CD4-positive, alpha-beta T cell treated with Interleukin-6 for 4 hours (primary cell): ENCODE measurements around the gene IFT122.

ENCODE experiments used
- DNase-seq: peaks from one replicate; pipeline ENCODE4 v3.0.0-alpha.2; 2020; ENCODE audit warnings: mixed read lengths

Gene IFT122

GRCh38 chr3:129415378-129415777, 24.6 kb upstream of the IFT122 start:
- DNase-seq, result no peak

GRCh38 chr3:129415830-129416229, 24.2 kb upstream of the IFT122 start:
- no peak for DNase-seq

- no peak for DNase-seq
Measured at GRCh38 chr3:129416415-129416814, 23.6 kb upstream of the IFT122 start.

- no peak for DNase-seq
Measured at GRCh38 chr3:129417326-129417725, 22.7 kb upstream of the IFT122 start.

- no peak for DNase-seq
Measured at GRCh38 chr3:129418041-129418973, 21.7 kb upstream of the IFT122 start.

GRCh38 chr3:129419476-129419875, 20.5 kb upstream of the IFT122 start:
- no peak for DNase-seq

GRCh38 chr3:129421236-129421883, 18.7 kb upstream of the IFT122 start:
- no peak for DNase-seq

GRCh38 chr3:129421988-129422745, 17.9 kb upstream of the IFT122 start:
- no peak for DNase-seq

GRCh38 chr3:129422897-129423296, 17.1 kb upstream of the IFT122 start:
- DNase-seq, result no peak

- no peak for DNase-seq
Measured at GRCh38 chr3:129424185-129424841, 15.7 kb upstream of the IFT122 start.

- no peak for DNase-seq
Measured at GRCh38 chr3:129425213-129425612, 14.8 kb upstream of the IFT122 start.

GRCh38 chr3:129425619-129426018, 14.4 kb upstream of the IFT122 start:
- DNase-seq, result no peak

- no peak for DNase-seq
Measured at GRCh38 chr3:129428007-129428375, 12.0 kb upstream of the IFT122 start.

- peak; percentile 92 for DNase-seq
Measured at GRCh38 chr3:129428376-129429079, 11.5 kb upstream of the IFT122 start, which contains the start of gene EFCAB12. TSS of gene EFCAB12 (minus strand) at chr3:129428636. CDS start at chr3:129428488, 148 bp downstream.

- DNase-seq, result no peak
Measured at GRCh38 chr3:129429080-129429451, 11.0 kb upstream of the IFT122 start.

- DNase-seq, result no peak
Measured at GRCh38 chr3:129429602-129430001, 10.4 kb upstream of the IFT122 start.

GRCh38 chr3:129432036-129432435, 8.0 kb upstream of the IFT122 start:
- no peak for DNase-seq

- no peak for DNase-seq
Measured at GRCh38 chr3:129432671-129433070, 7.4 kb upstream of the IFT122 start.

GRCh38 chr3:129433565-129433964, 6.5 kb upstream of the IFT122 start:
- DNase-seq, result no peak

- no peak for DNase-seq
Measured at GRCh38 chr3:129434140-129434539, 5.9 kb upstream of the IFT122 start.

- DNase-seq, result no peak
Measured at GRCh38 chr3:129435367-129435766, 4.7 kb upstream of the IFT122 start.

- peak; percentile 58 for DNase-seq
Measured at GRCh38 chr3:129439226-129439816, 703 bp upstream of the IFT122 start.
